SK-N-SH (cell line): ENCODE measurements around the gene CHAC1. TPM values are rescaled to one million over a fixed set of nuclear protein-coding genes. Genes with fewer than 3 reads are reported as not detected.

Experiments
- CTCF ChIA-PET: fragments of 300-600, 350-600 bp; formaldehyde crosslinking; extraction: SDS; loops from one replicate; lab custom pipeline; 2021; lab: Yijun Ruan, JAX
- POLR2A ChIA-PET: fragments of 350-600 bp; sonication (Branson Sonifier 250); formaldehyde crosslinking; extraction: SDS; loops from one replicate; lab custom pipeline; 2020; ENCODE audit warnings: antibody characterized with exemption, inconsistent platforms; lab: Yijun Ruan, JAX
- DNase-seq: peaks from one replicate; pipeline ENCODE4 v3.0.0; 2012
- H2AFZ ChIP-seq: fragments of 200-600 bp; sonication (generic); 2 replicates; pipeline ENCODE4 v1.8.1; 2016; ENCODE audit warnings: antibody characterized with exemption, mild to moderate bottlenecking, low read depth
- H3F3A ChIP-seq: fragments of 200-600 bp; sonication (generic); replicated peaks from 2 replicates; pipeline ENCODE3; 2016; ENCODE audit warnings: antibody characterized with exemption, mild to moderate bottlenecking; ENCODE audit not compliant: insufficient read depth
- H3K27ac ChIP-seq, 2 experiments: fragments of 200-500 bp in 1 of 2; fragments of 200-600 bp in 1 of 2; sonication (Bioruptor generic) in 1 of 2; sonication (generic), shearing (Covaris generic) in 1 of 2; 2 replicates each; pipeline versions ENCODE4 v1.5.1 to v1.6.1; 2014 to 2016; ENCODE audit warnings: low read depth in 2 of 2, inconsistent platforms in 1 of 2, low read length in 1 of 2, mild to moderate bottlenecking in 1 of 2, mixed read lengths in 1 of 2
- H3K27me3 ChIP-seq: fragments of 200-600 bp; sonication (generic), shearing (Covaris generic); 2 replicates; pipeline ENCODE4 v1.6.1; 2016; ENCODE audit warnings: mixed run types; ENCODE audit not compliant: insufficient read depth
- H3K36me3 ChIP-seq, 2 experiments: fragments of 200-500 bp in 1 of 2; fragments of 200-600 bp in 1 of 2; sonication (Bioruptor generic) in 1 of 2; sonication (generic) in 1 of 2; replicated peaks in 1 of 2; 2 replicates each; pipeline versions ENCODE3 to v1.5.1; 2014 to 2016; ENCODE audit warnings: low read length in 1 of 2, mild to moderate bottlenecking in 1 of 2; ENCODE audit not compliant: insufficient read depth in 2 of 2, control insufficient read depth in 1 of 2
- H3K4me1 ChIP-seq, 2 experiments: fragments of 200-500 bp in 1 of 2; fragments of 200-600 bp in 1 of 2; sonication (Bioruptor generic) in 1 of 2; sonication (generic), shearing (Covaris generic) in 1 of 2; 2 replicates each; pipeline versions ENCODE4 v1.5.1 to v1.6.1; 2014 to 2016; ENCODE audit warnings: low read depth in 1 of 2, low read length in 1 of 2, mixed run types in 1 of 2; ENCODE audit not compliant: insufficient read depth in 2 of 2, control insufficient read depth in 1 of 2
- H3K4me2 ChIP-seq: fragments of 200-600 bp; sonication (generic), shearing (Covaris generic); 2 replicates; pipeline ENCODE4 v1.6.1; 2017; ENCODE audit warnings: mixed run types
- H3K4me3 ChIP-seq, 2 experiments: fragments of 200-500 bp in 1 of 2; fragments of 200-600 bp in 1 of 2; sonication (Bioruptor generic) in 1 of 2; sonication (generic), shearing (Covaris generic) in 1 of 2; 2 replicates each; pipeline versions ENCODE4 v1.5.1 to v1.8.1; 2014 to 2016; ENCODE audit warnings: low read depth in 2 of 2, inconsistent platforms in 1 of 2, low read length in 1 of 2, mild to moderate bottlenecking in 1 of 2, mixed read lengths in 1 of 2, moderate library complexity in 1 of 2
- H3K79me2 ChIP-seq: fragments of 200-600 bp; sonication (generic); 2 replicates; pipeline ENCODE4 v1.8.1; 2017; ENCODE audit warnings: mild to moderate bottlenecking; ENCODE audit not compliant: insufficient read depth
- H3K9ac ChIP-seq: fragments of 200-600 bp; sonication (generic); 2 replicates; pipeline ENCODE4 v1.6.1; 2017; ENCODE audit warnings: mixed run types
- H3K9me2 ChIP-seq: fragments of 200-600 bp; sonication (generic); 2 replicates; pipeline ENCODE4 v1.6.1; 2017; ENCODE audit warnings: mixed run types
- H3K9me3 ChIP-seq: fragments of 200-600 bp; sonication (generic); 2 replicates; pipeline ENCODE4 v1.6.1; 2017; ENCODE audit warnings: mixed run types, mild to moderate bottlenecking, moderate library complexity
- H4K20me1 ChIP-seq: fragments of 200-600 bp; sonication (generic); 2 replicates; pipeline ENCODE4 v1.6.1; 2017; ENCODE audit warnings: mild to moderate bottlenecking, mixed run types; ENCODE audit not compliant: insufficient read depth
- CHD2 ChIP-seq: fragments of 150-350 bp; IDR thresholded peaks from 2 replicates; pipeline ENCODE4 v1.6.1; 2018; ENCODE audit warnings: low read length; ENCODE audit not compliant: partially characterized antibody
- ELF1 ChIP-seq: IDR thresholded peaks from 2 replicates; pipeline ENCODE4 v1.4.0; 2012
- EP300 ChIP-seq, 2 experiments: IDR thresholded peaks; 2 replicates each; pipeline versions ENCODE4 v1.4.0 to v1.6.1; 2012; ENCODE audit warnings: borderline replicate concordance in 1 of 2, low read depth in 1 of 2, low read length in 1 of 2
- FOXJ3 ChIP-seq: sonication (generic); formaldehyde crosslinking; IDR thresholded peaks from 2 replicates; pipeline ENCODE4 v1.5.1; 2020; ENCODE audit warnings: mild to moderate bottlenecking, missing genetic modification reagents
- FOXM1 ChIP-seq: IDR thresholded peaks from 2 replicates; pipeline ENCODE4 v1.4.0; 2012; ENCODE audit warnings: low read depth, mild to moderate bottlenecking
- GATA2 ChIP-seq: sonication (generic); formaldehyde crosslinking; IDR thresholded peaks from 2 replicates; pipeline ENCODE4 v1.5.0; 2020; ENCODE audit warnings: mild to moderate bottlenecking, missing genetic modification reagents
- IRF3 ChIP-seq: fragments of 150-350 bp; IDR thresholded peaks from 2 replicates; pipeline ENCODE4 v1.6.1; 2016; ENCODE audit warnings: mild to moderate bottlenecking, low read depth, low read length
- MEF2A ChIP-seq: IDR thresholded peaks from 2 replicates; pipeline ENCODE4 v1.4.0; 2012; ENCODE audit warnings: low read depth, borderline replicate concordance
- NFIC ChIP-seq: IDR thresholded peaks from 2 replicates; pipeline ENCODE4 v1.4.0; 2012; ENCODE audit warnings: borderline replicate concordance
- RCOR1 ChIP-seq: fragments of 150-350 bp; IDR thresholded peaks from 2 replicates; pipeline ENCODE4 v1.6.1; 2017; ENCODE audit warnings: antibody characterized with exemption, low read length
- REST ChIP-seq: IDR thresholded peaks from 2 replicates; pipeline ENCODE4 v1.6.1; 2012; ENCODE audit warnings: mild to moderate bottlenecking, low read depth, low read length, moderate library complexity
- RFX5 ChIP-seq: IDR thresholded peaks from 2 replicates; pipeline ENCODE4 v1.6.1; 2012; ENCODE audit warnings: mild to moderate bottlenecking, improper control_type of control experiment, low read length
- RXRA ChIP-seq: IDR thresholded peaks from 2 replicates; pipeline ENCODE4 v1.4.0; 2012; ENCODE audit warnings: low read depth, mild to moderate bottlenecking, borderline replicate concordance
- SMC3 ChIP-seq: IDR thresholded peaks from 2 replicates; pipeline ENCODE4 v1.6.1; 2012; ENCODE audit warnings: low read depth, low read length, improper control_type of control experiment
- TAF1 ChIP-seq: IDR thresholded peaks from 2 replicates; pipeline ENCODE4 v1.6.1; 2012; ENCODE audit warnings: low read depth, mild to moderate bottlenecking, low read length, moderate library complexity, borderline replicate concordance
- TEAD4 ChIP-seq: IDR thresholded peaks from 2 replicates; pipeline ENCODE4 v1.4.0; 2012; ENCODE audit warnings: mild to moderate bottlenecking, borderline replicate concordance; ENCODE audit not compliant: insufficient read depth
- WGBS: methylation state at CpG from one replicate; pipeline ENCODE4 v1.1.6; 2017; ENCODE audit warnings: low lambda C conversion rate; 5-methylcytosine and 5-hydroxymethylcytosine counted together
- polyA plus RNA-seq, 3 experiments: library from polyadenylated mRNA; depleted of rRNA; stranded (reverse); fragments of >200 nt; gene quantifications; 2 replicates each; pipeline ENCODE4 v1.2.3, GENCODE V29; 2012
- TF ChIP-seq, protein P1 (sequence below): IDR thresholded peaks from 2 replicates; pipeline ENCODE4 v1.4.0; 2012; ENCODE audit warnings: low read depth, borderline replicate concordance

CHAC1 gene
- polyA plus RNA-seq, 1 of the 3 experiments (the other 2 are of a cell fraction) = 9.3 TPM

DNA sequence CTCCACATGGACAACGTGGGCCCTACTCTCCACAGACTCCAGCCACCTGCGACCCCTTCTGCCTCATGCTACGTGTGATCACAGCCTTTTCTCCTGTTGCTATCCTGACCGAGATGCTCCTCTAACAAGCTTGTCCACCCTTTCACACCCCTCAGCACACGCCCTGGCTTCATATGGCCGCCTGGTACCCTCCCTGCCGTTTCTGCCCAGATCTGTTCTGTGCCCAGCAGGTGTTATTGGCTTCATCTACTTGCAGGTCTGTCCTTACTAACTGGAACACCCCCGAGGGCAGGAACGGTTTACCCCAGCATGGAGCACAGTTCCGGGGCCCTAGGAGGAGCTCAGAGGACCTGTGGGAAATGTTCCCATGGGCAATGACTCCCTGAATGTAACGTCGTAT is 9.9 kb downstream of the CHAC1 start:
- Histone ChIP-seq H3F3A (peaks cover 4% of the 10 kb centered on the region), H3K4me1 (peaks cover 0 to 18% of the 10 kb centered on the region in 2 experiments; a peak in 1 of 4 replicates), H3K9me3 (no peaks in the 10 kb centered on the region), H3K27ac (no peak overlapping the region), H2AFZ (no peak overlapping the region), H3K4me2 (no peak overlapping the region), H4K20me1 (no peaks in the 10 kb centered on the region)
- 76% methylated on average over 12 of the region's 12 CpGs for WGBS
- TF ChIP-seq CHD2 = no peak
- TF ChIP-seq EP300 (IDR thresholded peaks at IDR 0.05; ENCODE audit: borderline replicate concordance in 1 of 2, low read depth in 1 of 2, low read length in 1 of 2) = no peak
- TF ChIP-seq REST = no peak
- no peak for TF ChIP-seq ELF1
- TF ChIP-seq MEF2A = no peak
- TF ChIP-seq RCOR1 = no peak
- no peak for TF ChIP-seq IRF3
- TF ChIP-seq FOXM1 = no peak
- no peak for TF ChIP-seq RXRA
- no peak for TF ChIP-seq TEAD4
- TF ChIP-seq FOXJ3 (CRISPR knock-in tag) = no peak
- TF ChIP-seq GATA2 (CRISPR knock-in tag) = no peak
- no peak for TF ChIP-seq NFIC
- TF ChIP-seq, protein P1, sequence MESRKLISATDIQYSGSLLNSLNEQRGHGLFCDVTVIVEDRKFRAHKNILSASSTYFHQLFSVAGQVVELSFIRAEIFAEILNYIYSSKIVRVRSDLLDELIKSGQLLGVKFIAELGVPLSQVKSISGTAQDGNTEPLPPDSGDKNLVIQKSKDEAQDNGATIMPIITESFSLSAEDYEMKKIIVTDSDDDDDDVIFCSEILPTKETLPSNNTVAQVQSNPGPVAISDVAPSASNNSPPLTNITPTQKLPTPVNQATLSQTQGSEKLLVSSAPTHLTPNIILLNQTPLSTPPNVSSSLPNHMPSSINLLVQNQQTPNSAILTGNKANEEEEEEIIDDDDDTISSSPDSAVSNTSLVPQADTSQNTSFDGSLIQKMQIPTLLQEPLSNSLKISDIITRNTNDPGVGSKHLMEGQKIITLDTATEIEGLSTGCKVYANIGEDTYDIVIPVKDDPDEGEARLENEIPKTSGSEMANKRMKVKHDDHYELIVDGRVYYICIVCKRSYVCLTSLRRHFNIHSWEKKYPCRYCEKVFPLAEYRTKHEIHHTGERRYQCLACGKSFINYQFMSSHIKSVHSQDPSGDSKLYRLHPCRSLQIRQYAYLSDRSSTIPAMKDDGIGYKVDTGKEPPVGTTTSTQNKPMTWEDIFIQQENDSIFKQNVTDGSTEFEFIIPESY = no peak
- no peak for TF ChIP-seq RFX5
- no peak for TF ChIP-seq TAF1
- no peak for TF ChIP-seq SMC3
- TF ChIP-seq, all 33 proteins: peak for 0
- H3K9ac ChIP-seq = no peak overlapping the region
- DNase-seq = no peak
- ChIA-PET CTCF (interaction anchor here (0.9 to 3.4 kb wide), 6 partner anchors 11 to 59 kb away, joined by 3 to 13 read pairs (median 6); partner anchors contain the start of gene CHAC1), POLR2A (no interaction called here)
- H3K9me2 ChIP-seq = no peaks in the 10 kb centered on the region
- H3K4me3 ChIP-seq = no peak overlapping the region
- H3K27me3 ChIP-seq = no peaks in the 10 kb centered on the region
- no peaks in the 10 kb centered on the region for H3K79me2 ChIP-seq
- no peaks in the 10 kb centered on the region for H3K36me3 ChIP-seq
